Measurements from ENCODE around the gene CSNK2A3.

DNA sequence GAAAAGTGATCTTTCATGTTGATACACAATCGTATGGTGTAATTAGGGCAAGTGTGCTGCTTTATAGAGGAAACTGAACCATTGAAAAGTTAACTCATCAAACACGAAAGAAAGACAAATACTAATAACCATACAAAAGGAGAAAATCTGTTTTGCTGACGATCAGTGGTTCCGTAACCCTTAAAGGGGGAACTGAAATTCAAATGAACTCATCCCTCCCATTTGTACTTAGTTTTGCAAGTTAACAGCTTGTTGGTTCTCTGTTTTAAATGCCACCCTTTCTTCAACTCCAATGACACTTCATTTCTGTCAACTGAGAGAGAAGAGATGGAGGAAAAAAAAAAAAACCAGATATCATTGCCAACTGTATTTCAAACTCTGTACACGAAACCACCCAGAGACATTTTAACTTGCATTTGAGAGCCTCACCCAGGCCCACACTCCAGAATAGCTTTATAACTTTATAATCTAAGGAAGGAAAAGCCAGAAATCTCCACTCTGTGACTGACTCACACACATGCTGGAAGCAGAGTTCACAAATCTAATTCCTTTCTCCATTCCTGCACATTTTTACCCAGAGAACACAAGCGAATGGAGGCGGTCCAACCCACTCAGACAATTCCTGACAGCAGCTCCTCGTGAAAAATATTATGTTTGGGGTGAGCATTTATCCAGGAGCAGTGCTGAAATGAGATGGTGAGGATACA, 17.4 kb upstream of the CSNK2A3 start:
- TF ChIP-seq POLR2A (IDR thresholded peaks at IDR 0.05) = no peak
- no peak for TF ChIP-seq POLR2AphosphoS5 (IDR thresholded peaks at IDR 0.05)
- TF ChIP-seq, protein P1, sequence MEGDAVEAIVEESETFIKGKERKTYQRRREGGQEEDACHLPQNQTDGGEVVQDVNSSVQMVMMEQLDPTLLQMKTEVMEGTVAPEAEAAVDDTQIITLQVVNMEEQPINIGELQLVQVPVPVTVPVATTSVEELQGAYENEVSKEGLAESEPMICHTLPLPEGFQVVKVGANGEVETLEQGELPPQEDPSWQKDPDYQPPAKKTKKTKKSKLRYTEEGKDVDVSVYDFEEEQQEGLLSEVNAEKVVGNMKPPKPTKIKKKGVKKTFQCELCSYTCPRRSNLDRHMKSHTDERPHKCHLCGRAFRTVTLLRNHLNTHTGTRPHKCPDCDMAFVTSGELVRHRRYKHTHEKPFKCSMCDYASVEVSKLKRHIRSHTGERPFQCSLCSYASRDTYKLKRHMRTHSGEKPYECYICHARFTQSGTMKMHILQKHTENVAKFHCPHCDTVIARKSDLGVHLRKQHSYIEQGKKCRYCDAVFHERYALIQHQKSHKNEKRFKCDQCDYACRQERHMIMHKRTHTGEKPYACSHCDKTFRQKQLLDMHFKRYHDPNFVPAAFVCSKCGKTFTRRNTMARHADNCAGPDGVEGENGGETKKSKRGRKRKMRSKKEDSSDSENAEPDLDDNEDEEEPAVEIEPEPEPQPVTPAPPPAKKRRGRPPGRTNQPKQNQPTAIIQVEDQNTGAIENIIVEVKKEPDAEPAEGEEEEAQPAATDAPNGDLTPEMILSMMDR (IDR thresholded peaks at IDR 0.05 in 8 of 11, conservative IDR thresholded peaks at IDR 0.05 in 3 of 11) = no peak

Data from spleen (tissue), 7 donors.